ENCODE measurements around the gene INSRR.

The INSRR gene

GRCh38 chr1:156826630-156827029 lies 32.3 kb downstream of the INSRR start:
- DNase-seq (ENCODE audit: low read depth), result no peak

GRCh38 chr1:156823210-156823790 lies 35.6 kb downstream of the INSRR start:
- DNase-seq (ENCODE audit: low read depth), result no peak

GRCh38 chr1:156822680-156823079 lies 36.2 kb downstream of the INSRR start:
- no peak for DNase-seq (ENCODE audit: low read depth)

GRCh38 chr1:156821801-156822200 lies 37.1 kb downstream of the INSRR start:
- no peak for DNase-seq (ENCODE audit: low read depth)

GRCh38 chr1:156816561-156817328 lies 42.2 kb downstream of the INSRR start, which contains the start of gene SH2D2A:
Gene SH2D2A (minus strand): TSS chr1:156816848. CDS start chr1:156816708, 140 bp downstream.
- peak; percentile 94 for DNase-seq (ENCODE audit: low read depth)

GRCh38 chr1:156815961-156816422 lies 42.9 kb downstream of the INSRR start:
- no peak for DNase-seq (ENCODE audit: low read depth)

- no peak for DNase-seq (ENCODE audit: low read depth)
Observed at GRCh38 chr1:156815307-156815826, 43.5 kb downstream of the INSRR start.

GRCh38 chr1:156814571-156815260 lies 44.2 kb downstream of the INSRR start:
- no peak for DNase-seq (ENCODE audit: low read depth)

GRCh38 chr1:156813750-156814570 lies 45.0 kb downstream of the INSRR start:
- peak; percentile 56 for DNase-seq (ENCODE audit: low read depth)

GRCh38 chr1:156813298-156813697 lies 45.6 kb downstream of the INSRR start:
- DNase-seq (ENCODE audit: low read depth), result no peak

GRCh38 chr1:156812293-156812990 lies 46.5 kb downstream of the INSRR start:
- DNase-seq (ENCODE audit: low read depth), result no peak

- DNase-seq (ENCODE audit: low read depth), result no peak
Observed at GRCh38 chr1:156811168-156811567, 47.7 kb downstream of the INSRR start.

GRCh38 chr1:156809711-156810366 lies 49.1 kb downstream of the INSRR start:
- DNase-seq (ENCODE audit: low read depth), result no peak

GRCh38 chr1:156809281-156809680 lies 49.6 kb downstream of the INSRR start:
- no peak for DNase-seq (ENCODE audit: low read depth)

GRCh38 chr1:156808186-156809030 lies 50.5 kb downstream of the INSRR start:
- no peak for DNase-seq (ENCODE audit: low read depth)

- DNase-seq (ENCODE audit: low read depth), result no peak
Observed at GRCh38 chr1:156807627-156808026, 51.3 kb downstream of the INSRR start.

GRCh38 chr1:156806512-156807440 lies 52.1 kb downstream of the INSRR start:
- DNase-seq (ENCODE audit: low read depth), result no peak

GRCh38 chr1:156805766-156806511 lies 53.0 kb downstream of the INSRR start:
- DNase-seq (ENCODE audit: low read depth), result no peak

All from stimulated activated CD8-positive, alpha-beta memory T cell treated with anti-CD3 and anti-CD28 coated beads, Interleukin-12 subunit alpha, Interleukin-12 subunit beta, amount 100 ng/mL, for 1 hour (primary cell).